Panc1 (cell line): ENCODE measurements around the gene RBFA.

Experiments
- CTCF ChIP-seq: fragments of 450-650 bp; IDR thresholded peaks from 2 replicates; pipeline ENCODE4 v1.5.1; 2017; ENCODE audit warnings: mild to moderate bottlenecking
- POLR2AphosphoS5 ChIP-seq: IDR thresholded peaks from 2 replicates; pipeline ENCODE4 v1.6.1; 2012; ENCODE audit warnings: mild to moderate bottlenecking, low read depth, low read length, moderate library complexity

- TF ChIP-seq POLR2AphosphoS5, result no peak
- no peak for TF ChIP-seq CTCF
Measured at GRCh38 chr18:80050797-80051196, 16.6 kb downstream of the RBFA start.
